ENCODE results near the gene DHRSX.

DNA sequence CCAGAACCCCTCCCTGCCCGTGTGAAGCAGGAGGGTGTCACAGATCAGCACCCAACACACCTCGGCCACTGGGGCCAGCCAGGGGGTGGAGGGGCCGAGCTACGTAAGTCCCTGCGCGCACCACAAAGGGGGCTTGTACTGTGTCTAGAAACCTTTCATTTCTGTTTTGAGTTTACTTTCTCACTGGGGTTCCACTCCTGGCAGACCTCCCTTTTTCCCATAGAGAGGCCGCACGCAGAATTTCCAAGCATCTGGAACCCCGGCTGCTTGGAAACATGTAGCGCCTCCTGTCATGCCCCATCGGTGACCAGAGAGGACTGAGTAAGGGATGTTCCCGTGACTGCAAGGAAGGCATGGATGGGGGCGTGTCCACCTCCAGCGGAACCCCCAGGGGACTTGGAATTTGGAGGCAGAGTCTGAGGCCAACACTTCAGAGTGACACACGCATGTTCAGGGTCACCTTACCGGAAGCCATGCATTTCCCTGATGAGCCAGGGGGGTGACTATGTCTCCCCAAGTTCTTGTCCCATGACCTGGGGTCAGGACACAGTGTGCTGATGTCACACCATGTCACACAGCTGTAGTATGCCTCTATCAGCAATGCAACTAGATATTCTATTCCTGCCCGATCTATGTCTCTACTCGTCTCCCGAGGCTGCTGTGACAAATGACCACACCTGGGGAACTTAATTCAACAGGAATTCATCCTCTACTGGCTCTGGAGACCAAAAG lies 105.3 kb downstream of the DHRSX start:
- no peak for TF ChIP-seq ZFP1 (CRISPR knock-in tag; IDR thresholded peaks at IDR 0.05)
- no peak for TF ChIP-seq ZNF34 (CRISPR knock-in tag; IDR thresholded peaks at IDR 0.05; ENCODE audit: borderline replicate concordance)
- no peak for TF ChIP-seq MTA1 (CRISPR knock-in tag; IDR thresholded peaks at IDR 0.05; ENCODE audit: borderline replicate concordance)
- TF ChIP-seq CEBPB (IDR thresholded peaks at IDR 0.05; ENCODE audit: borderline replicate concordance, low read depth, low read length): no peak
- no peak for TF ChIP-seq POLR2A (IDR thresholded peaks at IDR 0.05; ENCODE audit: insufficient read depth in 1 of 2, low read depth in 2 of 2, low read length in 2 of 2)
- TF ChIP-seq SMARCC2 (IDR thresholded peaks at IDR 0.05): no peak
- TF ChIP-seq, protein P1, sequence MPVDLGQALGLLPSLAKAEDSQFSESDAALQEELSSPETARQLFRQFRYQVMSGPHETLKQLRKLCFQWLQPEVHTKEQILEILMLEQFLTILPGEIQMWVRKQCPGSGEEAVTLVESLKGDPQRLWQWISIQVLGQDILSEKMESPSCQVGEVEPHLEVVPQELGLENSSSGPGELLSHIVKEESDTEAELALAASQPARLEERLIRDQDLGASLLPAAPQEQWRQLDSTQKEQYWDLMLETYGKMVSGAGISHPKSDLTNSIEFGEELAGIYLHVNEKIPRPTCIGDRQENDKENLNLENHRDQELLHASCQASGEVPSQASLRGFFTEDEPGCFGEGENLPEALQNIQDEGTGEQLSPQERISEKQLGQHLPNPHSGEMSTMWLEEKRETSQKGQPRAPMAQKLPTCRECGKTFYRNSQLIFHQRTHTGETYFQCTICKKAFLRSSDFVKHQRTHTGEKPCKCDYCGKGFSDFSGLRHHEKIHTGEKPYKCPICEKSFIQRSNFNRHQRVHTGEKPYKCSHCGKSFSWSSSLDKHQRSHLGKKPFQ (CRISPR knock-in tag; IDR thresholded peaks at IDR 0.05; ENCODE audit: insufficient replicate concordance): no peak
- TF ChIP-seq, protein P2, sequence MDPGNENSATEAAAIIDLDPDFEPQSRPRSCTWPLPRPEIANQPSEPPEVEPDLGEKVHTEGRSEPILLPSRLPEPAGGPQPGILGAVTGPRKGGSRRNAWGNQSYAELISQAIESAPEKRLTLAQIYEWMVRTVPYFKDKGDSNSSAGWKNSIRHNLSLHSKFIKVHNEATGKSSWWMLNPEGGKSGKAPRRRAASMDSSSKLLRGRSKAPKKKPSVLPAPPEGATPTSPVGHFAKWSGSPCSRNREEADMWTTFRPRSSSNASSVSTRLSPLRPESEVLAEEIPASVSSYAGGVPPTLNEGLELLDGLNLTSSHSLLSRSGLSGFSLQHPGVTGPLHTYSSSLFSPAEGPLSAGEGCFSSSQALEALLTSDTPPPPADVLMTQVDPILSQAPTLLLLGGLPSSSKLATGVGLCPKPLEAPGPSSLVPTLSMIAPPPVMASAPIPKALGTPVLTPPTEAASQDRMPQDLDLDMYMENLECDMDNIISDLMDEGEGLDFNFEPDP (CRISPR knock-in tag; conservative IDR thresholded peaks at IDR 0.05): no peak
- TF ChIP-seq BRF2 (CRISPR knock-in tag; IDR thresholded peaks at IDR 0.05): no peak
- TF ChIP-seq CTCF (CRISPR knock-in tag; IDR thresholded peaks at IDR 0.05): no peak
- TF ChIP-seq, protein P3, sequence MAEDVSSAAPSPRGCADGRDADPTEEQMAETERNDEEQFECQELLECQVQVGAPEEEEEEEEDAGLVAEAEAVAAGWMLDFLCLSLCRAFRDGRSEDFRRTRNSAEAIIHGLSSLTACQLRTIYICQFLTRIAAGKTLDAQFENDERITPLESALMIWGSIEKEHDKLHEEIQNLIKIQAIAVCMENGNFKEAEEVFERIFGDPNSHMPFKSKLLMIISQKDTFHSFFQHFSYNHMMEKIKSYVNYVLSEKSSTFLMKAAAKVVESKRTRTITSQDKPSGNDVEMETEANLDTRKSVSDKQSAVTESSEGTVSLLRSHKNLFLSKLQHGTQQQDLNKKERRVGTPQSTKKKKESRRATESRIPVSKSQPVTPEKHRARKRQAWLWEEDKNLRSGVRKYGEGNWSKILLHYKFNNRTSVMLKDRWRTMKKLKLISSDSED (CRISPR knock-in tag; IDR thresholded peaks at IDR 0.05): no peak

Data from HepG2 (cell line).